HCT116 (cell line): Measurements from ENCODE around the gene MAS1. TPM values are rescaled to one million over a fixed set of nuclear protein-coding genes. Genes with fewer than 3 reads are reported as not detected.

Source experiments
- ATAC-seq: fragments of 200-7000 bp; cut with Tn5 transposase; 2 replicates; pipeline ENCODE4 v1.9.1; 2020; ENCODE audit warnings: mild to moderate bottlenecking, moderate library complexity
- BruUV-seq: library from RNA; stranded (reverse); fragments of 400-500 nt; replicated peaks from 2 replicates; lab custom pipeline; 2021; lab: Mats Ljungman, UMichigan
- CTCF ChIA-PET: fragments of 300-600 bp; sonication (Branson Sonifier 250); formaldehyde crosslinking; loops from one replicate; lab custom pipeline; 2021; ENCODE audit warnings: antibody characterized with exemption; lab: Charles Lee
- POLR2A ChIA-PET: fragments of 300-600, 350-600 bp; sonication (Branson Sonifier 250); formaldehyde crosslinking; loops from one replicate; lab custom pipeline; 2021; ENCODE audit warnings: antibody characterized with exemption; lab: Charles Lee
- RAD21 ChIA-PET, 2 experiments: fragments of 300-600 bp; sonication (Branson Sonifier 250); formaldehyde crosslinking; loops; one replicate each; lab custom pipeline; 2023; ENCODE audit warnings: low total read pairs in 2 of 2; ENCODE audit not compliant: uncharacterized antibody in 2 of 2, unreplicated experiment in 2 of 2, low non-redundant PET in 1 of 2; lab: Charles Lee
- DNase-seq: peaks from one replicate; pipeline ENCODE4 v3.0.0-alpha.2; 2010; ENCODE audit warnings: low read depth, low spot score
- H2AFZ ChIP-seq: fragments of 200-600 bp; shearing (Covaris generic), sonication (generic); 2 replicates; pipeline ENCODE4 v1.6.1; 2017; ENCODE audit warnings: low read depth, mixed run types, mixed read lengths, antibody characterized with exemption, low read length; ENCODE audit not compliant: poor library complexity, severe bottlenecking
- H3K27ac ChIP-seq: 2 replicates; pipeline ENCODE4 v1.5.1; 2012; ENCODE audit warnings: low read depth, low read length
- H3K27me3 ChIP-seq: fragments of 200-600 bp; sonication (generic); 2 replicates; pipeline ENCODE4 v1.6.1; 2016; ENCODE audit warnings: mixed run types, low read length, mixed read lengths; ENCODE audit not compliant: insufficient read depth
- H3K36me3 ChIP-seq, 2 experiments: fragments of 200-500 bp in 1 of 2; fragments of 200-600 bp in 1 of 2; sonication (Bioruptor generic) in 1 of 2; sonication (generic) in 1 of 2; 2 replicates each; pipeline versions ENCODE4 v1.5.1 to v1.6.1; 2014 to 2016; ENCODE audit warnings: low read length in 2 of 2, inconsistent platforms in 1 of 2, mixed read lengths in 1 of 2, mixed run types in 1 of 2; ENCODE audit not compliant: insufficient read depth in 2 of 2, control insufficient read depth in 1 of 2
- H3K4me1 ChIP-seq, 2 experiments: fragments of 200-600 bp in 1 of 2; sonication (generic) in 1 of 2; 2 replicates each; pipeline versions ENCODE4 v1.5.1 to v1.6.1; 2012 to 2017; ENCODE audit warnings: low read length in 2 of 2, inconsistent platforms in 1 of 2, mild to moderate bottlenecking in 1 of 2, mixed read lengths in 1 of 2, mixed run types in 1 of 2, moderate library complexity in 1 of 2; ENCODE audit not compliant: insufficient read depth in 2 of 2, control insufficient read depth in 1 of 2
- H3K4me2 ChIP-seq: fragments of 200-600 bp; sonication (generic); 2 replicates; pipeline ENCODE4 v1.6.1; 2017; ENCODE audit warnings: mixed run types, low read length, mixed read lengths
- H3K4me3 ChIP-seq, 2 experiments: fragments of 200-600 bp in 1 of 2; sonication (generic) in 1 of 2; replicated peaks in 1 of 2; 2 replicates each; pipeline ENCODE4 v1.5.1; 2011 to 2016; ENCODE audit warnings: low read length in 2 of 2, control low read depth in 1 of 2, low read depth in 1 of 2, mild to moderate bottlenecking in 1 of 2, mixed read lengths in 1 of 2, mixed run types in 1 of 2
- H3K79me2 ChIP-seq: fragments of 200-600 bp; sonication (generic); 2 replicates; pipeline ENCODE4 v1.6.1; 2017; ENCODE audit warnings: mild to moderate bottlenecking, mixed run types, low read length, moderate library complexity, mixed read lengths; ENCODE audit not compliant: insufficient read depth
- H3K9ac ChIP-seq: fragments of 200-600 bp; sonication (generic); 2 replicates; pipeline ENCODE4 v1.6.1; 2016; ENCODE audit warnings: low read length, mixed read lengths
- H3K9me2 ChIP-seq: fragments of 200-600 bp; sonication (generic), shearing (Covaris generic); 2 replicates; pipeline ENCODE4 v1.6.1; 2017; ENCODE audit warnings: mixed run types, mild to moderate bottlenecking, moderate library complexity; ENCODE audit not compliant: insufficient read depth
- H3K9me3 ChIP-seq, 2 experiments: fragments of 200-500 bp in 1 of 2; fragments of 200-600 bp in 1 of 2; sonication (Bioruptor generic) in 1 of 2; sonication (generic) in 1 of 2; 2 replicates each; pipeline ENCODE4 v1.6.1; 2014 to 2017; ENCODE audit warnings: low read length in 2 of 2, mixed read lengths in 2 of 2, inconsistent platforms in 1 of 2, low read depth in 1 of 2, mild to moderate bottlenecking in 1 of 2, mixed run types in 1 of 2, moderate library complexity in 1 of 2; ENCODE audit not compliant: control insufficient read depth in 1 of 2, insufficient read depth in 1 of 2
- H4K20me1 ChIP-seq: fragments of 200-600 bp; sonication (generic), shearing (Covaris generic); 2 replicates; pipeline ENCODE4 v1.6.1; 2017; ENCODE audit warnings: mixed run types, mild to moderate bottlenecking, moderate library complexity; ENCODE audit not compliant: insufficient read depth
- ATF3 ChIP-seq: IDR thresholded peaks from 2 replicates; pipeline ENCODE4 v1.6.1; 2012
- CBX3 ChIP-seq: IDR thresholded peaks from 2 replicates; pipeline ENCODE4 v1.6.1; 2012; ENCODE audit warnings: low read depth
- CEBPB ChIP-seq: IDR thresholded peaks from 2 replicates; pipeline ENCODE4 v1.6.1; 2012; ENCODE audit warnings: low read depth
- CTCF ChIP-seq, 3 experiments: fragments of 200-600 bp in 1 of 3; sonication (generic) in 1 of 3; IDR thresholded peaks in 2 of 3; conservative IDR thresholded peaks in 1 of 3; 2 replicates each; pipeline ENCODE4 v1.5.1; 2012 to 2017; ENCODE audit warnings: low read depth in 2 of 3, low read length in 2 of 3, antibody characterized with exemption in 1 of 3, borderline replicate concordance in 1 of 3, control low read depth in 1 of 3, mild to moderate bottlenecking in 1 of 3, mixed read lengths in 1 of 3, mixed run types in 1 of 3, moderate library complexity in 1 of 3; ENCODE audit not compliant: insufficient read depth in 1 of 3
- EGR1 ChIP-seq: IDR thresholded peaks from 2 replicates; pipeline ENCODE4 v1.6.1; 2012; ENCODE audit warnings: low read depth
- EZH2 ChIP-seq: fragments of 200-600 bp; sonication (generic); IDR thresholded peaks from 2 replicates; pipeline ENCODE4 v1.6.1; 2017; ENCODE audit warnings: antibody characterized with exemption, mixed run types
- FOSL1 ChIP-seq: IDR thresholded peaks from 2 replicates; pipeline ENCODE4 v1.6.1; 2012; ENCODE audit warnings: low read depth
- MAX ChIP-seq: IDR thresholded peaks from 2 replicates; pipeline ENCODE4 v1.6.1; 2012
- POLR2A ChIP-seq: IDR thresholded peaks from 2 replicates; pipeline ENCODE4 v1.7.0; 2011; ENCODE audit warnings: borderline replicate concordance; ENCODE audit not compliant: insufficient read depth, insufficient read length; ENCODE audit errors: extremely low read depth
- POLR2AphosphoS5 ChIP-seq: IDR thresholded peaks from 2 replicates; pipeline ENCODE4 v1.6.1; 2011; ENCODE audit warnings: mild to moderate bottlenecking, low read depth, low read length, moderate library complexity
- RAD21 ChIP-seq: IDR thresholded peaks from 2 replicates; pipeline ENCODE4 v1.6.1; 2012; ENCODE audit warnings: low read depth, mild to moderate bottlenecking
- SIN3A ChIP-seq: IDR thresholded peaks from 2 replicates; pipeline ENCODE4 v1.6.1; 2012; ENCODE audit warnings: low read depth
- SP1 ChIP-seq: IDR thresholded peaks from 2 replicates; pipeline ENCODE4 v1.6.1; 2012; ENCODE audit warnings: low read depth
- SRF ChIP-seq: IDR thresholded peaks from 2 replicates; pipeline ENCODE4 v1.6.1; 2012; ENCODE audit warnings: low read depth
- TCF7L2 ChIP-seq: IDR thresholded peaks from 2 replicates; pipeline ENCODE4 v1.7.0; 2011; ENCODE audit warnings: borderline replicate concordance, inconsistent platforms; ENCODE audit not compliant: insufficient read depth, insufficient read length; ENCODE audit errors: extremely low read depth
- ZBTB33 ChIP-seq: IDR thresholded peaks from 2 replicates; pipeline ENCODE4 v1.6.1; 2011; ENCODE audit warnings: mild to moderate bottlenecking, low read length, moderate library complexity; ENCODE audit not compliant: insufficient replicate concordance; ENCODE audit errors: extremely low read depth
- ZFX ChIP-seq: fragments of 450-650 bp; IDR thresholded peaks from 2 replicates; pipeline ENCODE4 v1.6.1; 2017
- ZNF274 ChIP-seq: fragments of 200-500 bp; sonication (Bioruptor generic); IDR thresholded peaks from 2 replicates; pipeline ENCODE4 v1.6.1; 2014; ENCODE audit warnings: mild to moderate bottlenecking, low read depth, low read length, inconsistent platforms
- intact Hi-C: fragments of 100-400 bp; cut with micrococcal nuclease; formaldehyde crosslinking; loops from 2 replicates; pipeline ENCODE4 v1.10.0; 2022
- total RNA-seq: library from RNA; stranded (reverse); gene quantifications from one replicate; pipeline ENCODE4 v1.2.1, GENCODE V29; 2021; ENCODE audit not compliant: unreplicated experiment

Gene MAS1
- total RNA-seq, 1 experiment from 2014 or later: not detected

GRCh38 chr6:159929819-159930218 is 39.0 kb downstream of the MAS1 start:
- no peak for DNase-seq
- no peak overlapping the region for H3K4me2 ChIP-seq
- no peak for ATAC-seq

GRCh38 chr6:159931112-159931511 is 40.3 kb downstream of the MAS1 start:
- BruUV-seq: no TSS peak
- peaks cover 4% of the 10 kb centered on the region; the same call in 1 of the 2 replicates for H3K27me3 ChIP-seq

More at GRCh38 chr6:159929819-159930218, 39.0 kb downstream of the MAS1 start:
- no peak overlapping the region for H3K27ac ChIP-seq
- peaks cover 4% of the 10 kb centered on the region for H3K27me3 ChIP-seq
- intact Hi-C loops: no loop called here
- H3K9me2 ChIP-seq: no peaks in the 10 kb centered on the region
- no peaks in the 10 kb centered on the region for H3K36me3 ChIP-seq
- RAD21 ChIA-PET: no interaction called here
- POLR2A ChIA-PET: no interaction called here
- no peak overlapping the region for H3K9ac ChIP-seq
- H2AFZ ChIP-seq: no peak overlapping the region
- H4K20me1 ChIP-seq: no peaks in the 10 kb centered on the region
- BruUV-seq: no TSS peak
- CTCF ChIA-PET: no interaction called here
- no peak for TF ChIP-seq EZH2
- no peak for TF ChIP-seq CEBPB
- no peak for TF ChIP-seq SRF
- TF ChIP-seq RAD21: no peak
- no peak for TF ChIP-seq ZFX
- TF ChIP-seq MAX: no peak
- TF ChIP-seq POLR2A: no peak
- TF ChIP-seq, all 23 proteins: peak for 0
- no peaks in the 10 kb centered on the region for H3K9me3 ChIP-seq
- no peaks in the 10 kb centered on the region for H3K4me1 ChIP-seq
- H3K79me2 ChIP-seq: no peaks in the 10 kb centered on the region
- no peak overlapping the region for H3K4me3 ChIP-seq

More at GRCh38 chr6:159931112-159931511, 40.3 kb downstream of the MAS1 start:
- no peak overlapping the region for H3K9ac ChIP-seq
- H3K4me3 ChIP-seq: no peak overlapping the region
- no peak for TF ChIP-seq EZH2
- no peak for TF ChIP-seq CTCF (IDR thresholded peaks at IDR 0.05 in 2 of 3, conservative IDR thresholded peaks at IDR 0.05 in 1 of 3; ENCODE audit: borderline replicate concordance in 1 of 3, insufficient read depth in 1 of 3, low read depth in 2 of 3, low read length in 2 of 3)
- TF ChIP-seq POLR2AphosphoS5: no peak
- no peak for TF ChIP-seq POLR2A
- TF ChIP-seq SRF: no peak
- no peak for TF ChIP-seq ATF3
- no peak for TF ChIP-seq FOSL1
- TF ChIP-seq TCF7L2: no peak
- TF ChIP-seq EGR1: no peak
- no peak for TF ChIP-seq CBX3
- TF ChIP-seq CEBPB: no peak
- no peak for TF ChIP-seq ZBTB33
- no peak for TF ChIP-seq SP1
- TF ChIP-seq ZNF274: no peak
- TF ChIP-seq SIN3A: no peak
- TF ChIP-seq, all 23 proteins: peak for 0
- no peak overlapping the region for H3K4me2 ChIP-seq
- H2AFZ ChIP-seq: no peak overlapping the region
- DNase-seq: no peak
- no peaks in the 10 kb centered on the region for H4K20me1 ChIP-seq
- H3K9me2 ChIP-seq: no peaks in the 10 kb centered on the region
- CTCF ChIA-PET: no interaction called here
- intact Hi-C loops: no loop called here
- no peak overlapping the region for H3K27ac ChIP-seq
- no peaks in the 10 kb centered on the region for H3K9me3 ChIP-seq
- H3K36me3 ChIP-seq: no peaks in the 10 kb centered on the region
- H3K79me2 ChIP-seq: no peaks in the 10 kb centered on the region
- no peaks in the 10 kb centered on the region for H3K4me1 ChIP-seq
- no peak for ATAC-seq
- POLR2A ChIA-PET: no interaction called here
- RAD21 ChIA-PET: no interaction called here
